GM08714 (cell line): ENCODE results near the gene FARP1.

ENCODE experiments used
- H3K4me3 ChIP-seq: fragments of 200-500 bp; sonication (Bioruptor generic); 2 replicates; pipeline ENCODE4 v1.5.1; 2014; ENCODE audit warnings: mild to moderate bottlenecking, low read length, inconsistent platforms
- ZNF274 ChIP-seq: IDR thresholded peaks from 2 replicates; pipeline ENCODE4 v1.6.1; 2012; ENCODE audit warnings: mild to moderate bottlenecking, low read depth, low read length

FARP1 gene

DNA sequence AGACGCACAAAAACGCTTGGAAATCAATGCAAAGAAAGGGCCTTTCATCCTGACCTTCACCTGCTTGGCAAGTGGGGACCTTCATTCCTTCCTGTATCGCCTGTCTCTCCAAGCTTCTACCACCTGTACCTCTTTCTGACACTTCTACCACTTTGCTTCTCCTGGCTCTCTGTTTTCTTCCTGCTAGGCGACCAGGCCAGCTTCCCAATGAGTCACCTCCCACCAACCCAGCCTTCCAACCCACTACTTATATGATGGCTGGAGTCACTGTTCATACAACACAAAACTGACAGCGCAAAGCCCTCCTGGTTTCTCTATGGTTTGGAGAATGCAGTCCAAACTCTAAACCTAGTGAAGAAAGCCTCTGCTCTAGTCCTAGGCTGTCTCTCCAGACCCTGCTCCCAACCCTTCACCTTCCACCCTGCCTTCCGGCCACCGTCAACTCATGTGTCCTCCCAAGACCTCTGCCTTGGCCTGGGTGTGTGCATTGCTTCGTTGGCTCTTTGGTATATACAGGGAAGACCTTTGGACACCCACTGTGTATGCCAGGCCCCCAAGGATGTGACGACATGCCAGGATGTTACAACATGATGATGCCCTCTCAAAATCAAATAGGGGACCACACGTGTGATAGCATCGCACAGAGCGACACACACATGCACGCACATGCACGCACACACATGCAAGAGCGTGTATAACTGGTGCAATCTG, 285.5 kb downstream of the FARP1 start:
- TF ChIP-seq ZNF274, result no peak

DNA sequence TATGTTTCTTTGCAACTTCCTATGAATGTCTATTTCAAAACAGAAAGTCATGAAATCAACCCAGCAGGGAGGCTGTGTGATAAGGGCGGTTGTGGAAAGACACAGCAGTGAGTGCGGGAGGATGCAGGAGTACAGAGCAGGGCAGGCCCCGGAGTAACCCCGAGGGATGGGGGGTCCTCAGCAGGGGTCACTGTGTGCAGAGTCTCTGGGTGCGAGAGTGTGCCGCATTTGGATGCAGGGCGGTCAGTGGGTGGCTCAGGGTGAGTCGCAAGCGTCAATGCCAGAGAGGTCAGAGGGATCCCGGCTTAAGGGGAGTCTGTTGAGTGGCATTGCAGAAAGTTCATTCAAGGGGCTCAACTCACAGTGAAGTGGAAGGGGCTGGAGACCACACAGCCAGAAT, 286.2 kb downstream of the FARP1 start:
- no peak overlapping the region for H3K4me3 ChIP-seq
- no peak for TF ChIP-seq ZNF274

More for the DNA sequence above, 285.5 kb downstream of the FARP1 start:
- H3K4me3 ChIP-seq, result no peak overlapping the region

DNA sequence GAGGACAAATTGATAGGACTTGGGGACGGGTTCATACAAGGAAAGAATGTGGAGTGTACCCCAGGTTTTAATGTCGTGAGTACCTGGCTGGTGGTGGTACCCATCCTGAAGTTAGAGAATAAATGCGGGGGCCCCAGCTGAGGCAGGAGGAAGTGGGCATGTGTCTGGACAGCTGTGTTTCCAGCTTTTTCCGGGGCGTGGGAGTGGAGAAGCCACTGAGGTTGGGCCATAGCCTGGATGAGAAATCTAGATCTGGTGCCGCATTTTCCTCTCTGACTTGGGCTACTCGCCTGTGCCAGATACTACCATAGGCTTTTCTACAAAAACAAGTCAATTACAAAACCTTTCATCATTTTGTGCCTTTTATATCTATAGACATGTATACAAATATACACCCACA, 286.6 kb downstream of the FARP1 start:
- no peak for TF ChIP-seq ZNF274

GRCh38 chr13:98429977-98430736, 287.3 kb downstream of the FARP1 start:
- no peak for TF ChIP-seq ZNF274
- no peak overlapping the region for H3K4me3 ChIP-seq

More for the DNA sequence above, 286.6 kb downstream of the FARP1 start:
- no peak overlapping the region for H3K4me3 ChIP-seq

DNA sequence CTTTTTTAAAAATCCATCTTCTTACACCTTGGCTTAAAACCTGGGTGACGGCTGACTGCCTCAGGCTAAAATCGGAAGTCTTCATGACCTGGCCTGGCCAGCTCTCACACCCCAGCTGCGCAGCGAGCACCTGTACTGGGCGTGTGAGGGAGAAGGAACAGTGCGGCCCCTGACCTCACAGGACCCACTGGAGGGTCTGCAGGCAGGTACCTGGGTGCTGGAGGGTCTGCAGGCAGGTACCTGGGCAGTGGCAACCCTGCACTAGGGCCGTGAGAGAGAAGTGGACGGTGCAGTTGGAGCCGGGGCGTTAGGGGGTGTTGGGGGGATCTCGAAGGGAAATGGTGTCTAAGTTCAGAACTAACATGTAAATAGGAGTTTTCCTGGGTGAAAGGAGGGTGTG, 289.7 kb downstream of the FARP1 start:
- no peak for TF ChIP-seq ZNF274
- no peak overlapping the region for H3K4me3 ChIP-seq

DNA sequence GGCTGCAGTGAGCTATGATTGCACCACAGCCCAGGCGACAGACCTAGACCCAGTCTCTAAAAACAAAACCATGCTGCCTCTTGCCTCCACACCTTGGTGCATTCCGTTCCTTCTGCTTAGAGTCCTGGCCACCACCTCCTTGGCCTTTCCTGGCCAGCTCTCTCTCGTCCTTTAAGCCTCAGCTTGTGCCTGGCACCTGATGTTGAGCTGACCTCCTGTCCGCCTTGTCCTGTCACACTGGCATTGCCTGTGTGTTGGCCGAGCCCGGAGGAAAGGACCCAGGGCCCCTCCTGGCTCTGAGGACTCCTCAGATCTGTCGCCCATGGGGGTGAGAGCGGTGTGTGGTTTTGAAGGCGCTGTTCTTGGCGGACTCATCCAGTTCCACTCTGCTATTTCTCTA, 290.8 kb downstream of the FARP1 start:
- H3K4me3 ChIP-seq, result no peak overlapping the region
- TF ChIP-seq ZNF274, result no peak

GRCh38 chr13:98434060-98434459, 291.2 kb downstream of the FARP1 start:
- TF ChIP-seq ZNF274, result no peak
- H3K4me3 ChIP-seq, result no peak overlapping the region

- no peak overlapping the region for H3K4me3 ChIP-seq
- no peak for TF ChIP-seq ZNF274
These were observed 292.5 kb downstream of the FARP1 start for GRCh38 chr13:98435376-98435775.

- no peak overlapping the region for H3K4me3 ChIP-seq
These were observed 293.5 kb downstream of the FARP1 start for GRCh38 chr13:98436233-98436910.

GRCh38 chr13:98438246-98439125, 295.6 kb downstream of the FARP1 start:
- no peak for TF ChIP-seq ZNF274

More at GRCh38 chr13:98436233-98436910, 293.5 kb downstream of the FARP1 start:
- TF ChIP-seq ZNF274, result no peak

DNA sequence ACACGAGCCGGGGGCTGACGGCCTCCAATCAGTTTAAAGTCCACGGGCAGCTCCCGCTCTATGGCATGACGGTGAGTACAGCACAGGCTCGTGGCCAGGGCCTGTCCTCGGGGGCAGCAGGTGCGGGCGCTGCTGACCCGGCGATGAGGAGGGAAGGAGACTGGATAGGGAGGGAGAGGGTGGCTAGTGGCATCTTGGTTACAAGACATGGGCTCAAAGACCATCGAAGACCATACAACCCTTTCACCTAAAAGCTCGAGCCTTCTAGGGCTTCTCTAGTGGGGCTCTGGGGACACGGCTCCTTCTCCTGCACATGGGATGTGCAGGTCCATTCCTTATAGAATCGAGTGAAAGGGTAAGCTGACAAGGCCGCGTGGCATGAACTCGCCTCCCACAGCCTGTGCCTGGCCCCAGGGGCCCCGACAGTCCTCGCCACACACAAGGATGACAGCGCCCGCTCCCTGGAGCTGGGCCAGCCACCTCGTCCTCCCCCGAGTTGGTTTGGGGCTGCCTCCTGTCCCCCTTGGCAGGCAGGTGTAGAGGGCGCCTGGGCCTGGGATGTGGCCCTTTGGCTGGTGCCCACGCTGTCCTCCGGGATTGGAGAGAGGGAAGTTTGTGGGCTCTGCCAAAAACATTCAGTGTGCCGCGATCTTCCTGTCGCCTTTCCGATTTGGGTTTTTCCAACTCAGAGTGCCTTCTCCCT, 296.4 kb downstream of the FARP1 start:
- H3K4me3 ChIP-seq, result no peak overlapping the region
- no peak for TF ChIP-seq ZNF274

More at GRCh38 chr13:98438246-98439125, 295.6 kb downstream of the FARP1 start:
- H3K4me3 ChIP-seq, result no peak overlapping the region

DNA sequence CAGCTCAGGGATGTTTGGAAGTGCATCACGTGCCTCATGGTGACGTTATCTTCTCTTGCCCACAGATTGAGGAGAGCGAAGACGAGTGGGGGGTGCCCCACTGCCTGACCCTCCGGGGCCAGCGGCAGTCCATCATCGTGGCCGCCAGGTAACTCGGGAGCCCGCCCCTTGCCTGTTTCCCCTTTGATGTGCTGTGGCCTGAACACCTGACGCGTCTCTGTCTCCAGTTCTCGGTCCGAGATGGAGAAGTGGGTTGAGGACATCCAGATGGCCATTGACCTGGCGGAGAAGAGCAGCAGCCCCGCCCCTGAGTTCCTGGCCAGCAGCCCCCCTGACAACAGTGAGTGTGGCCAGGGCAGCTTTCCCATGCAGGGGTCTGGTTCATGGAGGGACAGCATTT, 297.0 kb downstream of the FARP1 start:
- no peak for TF ChIP-seq ZNF274
- H3K4me3 ChIP-seq, result no peak overlapping the region

DNA sequence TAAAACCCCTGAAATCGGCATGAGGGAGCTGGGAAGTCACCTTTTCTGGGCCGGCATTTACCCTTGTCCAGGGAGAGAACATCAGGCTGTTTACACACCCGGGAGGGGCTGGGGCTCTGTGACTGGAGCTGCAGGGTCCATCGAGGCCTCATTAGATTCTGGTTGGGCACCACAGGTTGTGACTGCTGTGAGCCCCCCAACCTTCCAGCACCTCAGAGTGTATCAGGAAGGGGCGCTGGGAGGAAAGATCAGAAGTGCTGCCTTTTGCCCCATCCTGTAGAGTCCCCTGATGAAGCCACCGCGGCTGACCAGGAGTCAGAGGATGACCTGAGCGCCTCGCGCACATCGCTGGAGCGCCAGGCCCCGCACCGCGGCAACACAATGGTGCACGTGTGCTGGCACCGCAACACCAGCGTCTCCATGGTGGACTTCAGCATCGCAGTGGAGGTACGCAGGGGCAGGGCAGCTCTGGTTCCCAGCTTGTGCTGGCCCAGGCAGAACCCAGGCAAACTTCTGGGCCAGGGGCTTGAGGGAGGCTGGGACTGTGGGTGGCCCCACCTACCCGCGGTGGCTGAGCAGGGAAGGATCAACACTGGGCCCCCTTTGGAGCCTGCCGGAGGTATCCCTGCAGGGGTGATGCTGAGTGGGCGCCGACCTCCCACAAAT, 297.6 kb downstream of the FARP1 start:
- TF ChIP-seq ZNF274, result no peak
- no peak overlapping the region for H3K4me3 ChIP-seq
